Mesodermal cell (in vitro differentiated cells): ENCODE measurements around the gene CCDC136.

Experiments used
- H3K27ac ChIP-seq: 2 replicates; pipeline ENCODE4 v1.7.0; 2013; ENCODE audit warnings: mild to moderate bottlenecking, low read depth, low read length, moderate library complexity; ENCODE audit not compliant: severe bottlenecking
- H3K36me3 ChIP-seq: 2 replicates; pipeline ENCODE4 v1.7.1; 2013; ENCODE audit warnings: mild to moderate bottlenecking, low read length, moderate library complexity; ENCODE audit not compliant: control insufficient read depth, insufficient read depth
- H3K4me1 ChIP-seq: one replicate; pipeline ENCODE4 v1.7.1; 2013; ENCODE audit warnings: mild to moderate bottlenecking, low read length; ENCODE audit not compliant: insufficient read depth, control insufficient read depth, poor library complexity, severe bottlenecking
- H3K4me3 ChIP-seq: 2 replicates; pipeline ENCODE4 v1.7.0; 2013; ENCODE audit warnings: low read length, control low read depth, mild to moderate bottlenecking; ENCODE audit not compliant: insufficient read depth, poor library complexity, severe bottlenecking; ENCODE audit errors: extremely low read depth
- H3K9me3 ChIP-seq: 2 replicates; pipeline ENCODE4 v1.7.1; 2013; ENCODE audit warnings: mild to moderate bottlenecking, low read length, moderate library complexity; ENCODE audit not compliant: control insufficient read depth
- WGBS, 2 experiments: methylation state at CpG; one replicate each; pipeline ENCODE4 v1.1.5; 2013; ENCODE audit warnings: missing lambda C conversion rate in 2 of 2; ENCODE audit not compliant: insufficient coverage in 2 of 2; 5-methylcytosine and 5-hydroxymethylcytosine counted together

The CCDC136 gene

GRCh38 chr7:128840326-128841170 is 48.8 kb downstream of the CCDC136 start:
- no peaks in the 10 kb centered on the region for H3K4me1 ChIP-seq
- peaks cover 99% of the 10 kb centered on the region for H3K36me3 ChIP-seq
- 95 to 98% methylated on average over 12 to 21 of the region's 23 CpGs for WGBS, 2 experiments
- no peaks in the 10 kb centered on the region for H3K9me3 ChIP-seq
- no peak overlapping the region for H3K27ac ChIP-seq
- no peak overlapping the region for H3K4me3 ChIP-seq

GRCh38 chr7:128841171-128841690 is 49.5 kb downstream of the CCDC136 start:
- WGBS, 2 experiments: 92 to 98% methylated on average over 16 to 17 of the region's 17 CpGs
- Histone ChIP-seq H3K4me1 (no peaks in the 10 kb centered on the region), H3K9me3 (no peaks in the 10 kb centered on the region), H3K4me3 (no peak overlapping the region), H3K27ac (no peak overlapping the region), H3K36me3 (peaks cover 99% of the 10 kb centered on the region)

- no peaks in the 10 kb centered on the region for H3K9me3 ChIP-seq
- H3K36me3 ChIP-seq: peaks cover 99% of the 10 kb centered on the region
- no peak overlapping the region for H3K4me3 ChIP-seq
- no peaks in the 10 kb centered on the region for H3K4me1 ChIP-seq
- no peak overlapping the region for H3K27ac ChIP-seq
- 86 to 87% methylated on average over 19 to 31 of the region's 35 CpGs for WGBS, 2 experiments
Measured at GRCh38 chr7:128841921-128842673, 50.3 kb downstream of the CCDC136 start.

GRCh38 chr7:128842674-128843641 is 51.2 kb downstream of the CCDC136 start:
- H3K4me3 ChIP-seq: no peak overlapping the region
- H3K36me3 ChIP-seq: peaks cover 99% of the 10 kb centered on the region
- no peak overlapping the region for H3K27ac ChIP-seq
- no peaks in the 10 kb centered on the region for H3K4me1 ChIP-seq
- 96 to 98% methylated on average over 32 to 34 of the region's 38 CpGs for WGBS, 2 experiments
- H3K9me3 ChIP-seq: no peaks in the 10 kb centered on the region

GRCh38 chr7:128843938-128844621 is 52.3 kb downstream of the CCDC136 start:
- H3K36me3 ChIP-seq: peaks cover 99% of the 10 kb centered on the region
- no peak overlapping the region for H3K27ac ChIP-seq
- no peaks in the 10 kb centered on the region for H3K9me3 ChIP-seq
- H3K4me3 ChIP-seq: no peak overlapping the region
- no peaks in the 10 kb centered on the region for H3K4me1 ChIP-seq
- 97 to 98% methylated on average over 12 to 16 of the region's 17 CpGs for WGBS, 2 experiments

GRCh38 chr7:128844777-128845311 is 53.1 kb downstream of the CCDC136 start:
- H3K9me3 ChIP-seq: no peaks in the 10 kb centered on the region
- WGBS, 2 experiments: 96 to 98% methylated on average over 24 to 25 of the region's 25 CpGs
- no peaks in the 10 kb centered on the region for H3K4me1 ChIP-seq
- no peak overlapping the region for H3K27ac ChIP-seq
- no peak overlapping the region for H3K4me3 ChIP-seq
- peaks cover 99% of the 10 kb centered on the region for H3K36me3 ChIP-seq

GRCh38 chr7:128845475-128845874 is 53.7 kb downstream of the CCDC136 start:
- H3K9me3 ChIP-seq: no peaks in the 10 kb centered on the region
- 94 to 95% methylated on average over 5 of the region's 5 CpGs for WGBS, 2 experiments
- H3K27ac ChIP-seq: no peak overlapping the region
- no peaks in the 10 kb centered on the region for H3K4me1 ChIP-seq
- no peak overlapping the region for H3K4me3 ChIP-seq
- H3K36me3 ChIP-seq: peaks cover 99% of the 10 kb centered on the region

GRCh38 chr7:128845987-128846386 is 54.2 kb downstream of the CCDC136 start:
- no peak overlapping the region for H3K4me3 ChIP-seq
- H3K4me1 ChIP-seq: no peaks in the 10 kb centered on the region
- no peak overlapping the region for H3K27ac ChIP-seq
- WGBS, 2 experiments: 97 to 98% methylated on average over 19 of the region's 19 CpGs
- H3K9me3 ChIP-seq: no peaks in the 10 kb centered on the region
- H3K36me3 ChIP-seq: peaks cover 99% of the 10 kb centered on the region

- peaks cover 99% of the 10 kb centered on the region for H3K36me3 ChIP-seq
- no peak overlapping the region for H3K4me3 ChIP-seq
- WGBS, 2 experiments: 89 to 100% methylated on average over 7 of the region's 14 CpGs
- no peaks in the 10 kb centered on the region for H3K4me1 ChIP-seq
- H3K9me3 ChIP-seq: no peaks in the 10 kb centered on the region
- H3K27ac ChIP-seq: no peak overlapping the region
Measured at GRCh38 chr7:128846781-128847444, 55.1 kb downstream of the CCDC136 start.
